Measurements from ENCODE around the gene SHOC2.

The SHOC2 gene

DNA sequence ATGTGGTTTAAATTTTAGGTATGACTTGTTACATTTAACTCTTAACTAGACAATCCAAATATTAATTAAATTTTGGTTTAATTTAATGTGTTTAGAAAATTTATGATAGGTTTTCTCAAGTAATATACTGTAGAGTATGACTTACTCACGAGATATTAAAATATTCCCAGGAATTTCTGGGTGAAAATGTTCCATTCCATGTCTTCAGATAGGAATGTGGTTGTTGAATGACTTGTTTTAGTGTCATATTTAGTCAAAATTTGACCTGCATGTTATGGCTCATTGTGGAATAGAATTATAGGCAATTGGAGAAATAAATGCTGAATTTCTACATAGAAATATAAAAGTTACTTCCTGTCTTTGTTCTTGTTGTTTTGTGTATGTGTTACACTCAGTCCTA lies 46.7 kb downstream of the SHOC2 start:
- Histone ChIP-seq H3K36me3 (ENCODE audit: insufficient read depth, insufficient read length, low read length) (peaks cover 2% of the 10 kb centered on the region), H3K4me3 (ENCODE audit: insufficient read length, low read depth) (no peak overlapping the region), H3K9ac (ENCODE audit: insufficient read length, low read depth) (no peak overlapping the region), H3K27me3 (ENCODE audit: insufficient read depth, insufficient read length) (no peaks in the 10 kb centered on the region), H3K9me3 (ENCODE audit: insufficient read depth, low read length) (no peaks in the 10 kb centered on the region), H3K4me1 (ENCODE audit: insufficient read depth, insufficient read length) (no peaks in the 10 kb centered on the region)
- TF ChIP-seq YY1 (IDR thresholded peaks at IDR 0.05; ENCODE audit: insufficient read depth, insufficient read length) (no peak), ZNF274 (IDR thresholded peaks at IDR 0.05; ENCODE audit: low read depth, low read length) (no peak), SUZ12 (IDR thresholded peaks at IDR 0.05; ENCODE audit: extremely low read depth, insufficient read depth, insufficient read length) (no peak)
- no peak for DNase-seq (ENCODE audit: low read depth, low spot score)

DNA sequence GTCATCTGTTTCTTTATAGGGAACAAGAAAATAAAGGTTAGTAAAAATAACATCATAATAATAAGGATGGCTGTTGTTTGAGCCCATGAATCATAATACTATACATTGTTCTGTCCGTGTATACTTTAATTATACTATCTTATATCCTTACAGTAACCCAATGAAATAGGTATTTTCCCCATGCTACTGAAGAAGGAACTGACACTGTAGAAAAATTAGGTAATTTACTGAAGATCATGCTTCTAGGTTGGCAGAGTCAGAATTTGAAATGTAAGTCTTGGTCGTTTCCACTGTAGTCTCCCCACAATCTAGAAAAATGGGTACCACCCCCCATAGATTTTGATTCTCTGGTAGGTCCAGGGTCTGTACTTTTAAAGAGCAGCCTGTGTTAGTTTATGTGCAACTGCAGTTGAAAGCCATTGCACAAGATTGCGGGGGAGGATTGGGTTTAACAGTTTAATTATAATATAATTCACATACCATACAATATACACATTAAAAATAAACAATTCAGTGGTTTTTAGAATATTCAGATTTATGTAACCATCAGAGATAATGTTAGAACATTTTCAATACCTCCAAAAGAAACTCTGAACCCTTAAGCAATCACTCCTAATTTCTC lies 47.7 kb downstream of the SHOC2 start:
- Histone ChIP-seq H3K27me3 (ENCODE audit: insufficient read depth, insufficient read length) (no peaks in the 10 kb centered on the region), H3K9ac (ENCODE audit: insufficient read length, low read depth) (no peak overlapping the region), H3K4me3 (ENCODE audit: insufficient read length, low read depth) (no peak overlapping the region), H3K4me1 (ENCODE audit: insufficient read depth, insufficient read length) (no peaks in the 10 kb centered on the region), H3K9me3 (ENCODE audit: insufficient read depth, low read length) (no peaks in the 10 kb centered on the region), H3K36me3 (ENCODE audit: insufficient read depth, insufficient read length, low read length) (peaks cover 2% of the 10 kb centered on the region)
- DNase-seq (ENCODE audit: low read depth, low spot score) = no peak
- TF ChIP-seq YY1 (IDR thresholded peaks at IDR 0.05; ENCODE audit: insufficient read depth, insufficient read length) (no peak), ZNF274 (IDR thresholded peaks at IDR 0.05; ENCODE audit: low read depth, low read length) (no peak), SUZ12 (IDR thresholded peaks at IDR 0.05; ENCODE audit: extremely low read depth, insufficient read depth, insufficient read length) (no peak)

GRCh38 chr10:110967645-110968044 lies 48.2 kb downstream of the SHOC2 start:
- no peak for DNase-seq (ENCODE audit: low read depth, low spot score)
- Histone ChIP-seq H3K9ac (ENCODE audit: insufficient read length, low read depth) (no peak overlapping the region), H3K36me3 (ENCODE audit: insufficient read depth, insufficient read length, low read length) (peaks cover 2% of the 10 kb centered on the region), H3K9me3 (ENCODE audit: insufficient read depth, low read length) (no peaks in the 10 kb centered on the region), H3K4me1 (ENCODE audit: insufficient read depth, insufficient read length) (no peaks in the 10 kb centered on the region), H3K27me3 (ENCODE audit: insufficient read depth, insufficient read length) (no peaks in the 10 kb centered on the region), H3K4me3 (ENCODE audit: insufficient read length, low read depth) (no peak overlapping the region)
- no peak for TF ChIP-seq YY1 (IDR thresholded peaks at IDR 0.05; ENCODE audit: insufficient read depth, insufficient read length)
- no peak for TF ChIP-seq ZNF274 (IDR thresholded peaks at IDR 0.05; ENCODE audit: low read depth, low read length)
- no peak for TF ChIP-seq SUZ12 (IDR thresholded peaks at IDR 0.05; ENCODE audit: extremely low read depth, insufficient read depth, insufficient read length)

DNA sequence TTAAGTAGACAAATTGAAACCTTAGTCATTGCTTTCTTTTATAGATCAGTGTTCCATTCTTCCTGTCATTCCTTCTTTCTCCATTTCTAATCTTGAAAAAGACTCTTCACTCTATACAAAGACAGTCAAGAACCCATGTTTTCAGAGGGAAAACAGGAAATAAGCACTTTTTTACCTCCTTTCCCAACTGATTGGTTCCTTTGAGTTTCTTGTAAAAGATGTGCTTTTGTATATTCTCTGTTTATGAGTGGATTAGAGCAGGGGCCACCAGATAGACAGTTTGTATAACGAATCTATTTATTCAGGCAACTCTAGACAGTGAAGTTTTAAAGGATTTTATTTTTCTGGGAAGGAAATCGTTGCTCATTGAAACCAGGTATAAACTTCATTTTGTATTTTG lies 49.8 kb downstream of the SHOC2 start:
- Histone ChIP-seq H3K9me3 (ENCODE audit: insufficient read depth, low read length) (no peaks in the 10 kb centered on the region), H3K9ac (ENCODE audit: insufficient read length, low read depth) (no peak overlapping the region), H3K4me1 (ENCODE audit: insufficient read depth, insufficient read length) (no peaks in the 10 kb centered on the region), H3K4me3 (ENCODE audit: insufficient read length, low read depth) (no peak overlapping the region), H3K27me3 (ENCODE audit: insufficient read depth, insufficient read length) (no peaks in the 10 kb centered on the region), H3K36me3 (ENCODE audit: insufficient read depth, insufficient read length, low read length) (peaks cover 2% of the 10 kb centered on the region)
- TF ChIP-seq ZNF274 (IDR thresholded peaks at IDR 0.05; ENCODE audit: low read depth, low read length) = no peak
- TF ChIP-seq SUZ12 (IDR thresholded peaks at IDR 0.05; ENCODE audit: extremely low read depth, insufficient read depth, insufficient read length) = no peak
- no peak for TF ChIP-seq YY1 (IDR thresholded peaks at IDR 0.05; ENCODE audit: insufficient read depth, insufficient read length)
- no peak for DNase-seq (ENCODE audit: low read depth, low spot score)

DNA sequence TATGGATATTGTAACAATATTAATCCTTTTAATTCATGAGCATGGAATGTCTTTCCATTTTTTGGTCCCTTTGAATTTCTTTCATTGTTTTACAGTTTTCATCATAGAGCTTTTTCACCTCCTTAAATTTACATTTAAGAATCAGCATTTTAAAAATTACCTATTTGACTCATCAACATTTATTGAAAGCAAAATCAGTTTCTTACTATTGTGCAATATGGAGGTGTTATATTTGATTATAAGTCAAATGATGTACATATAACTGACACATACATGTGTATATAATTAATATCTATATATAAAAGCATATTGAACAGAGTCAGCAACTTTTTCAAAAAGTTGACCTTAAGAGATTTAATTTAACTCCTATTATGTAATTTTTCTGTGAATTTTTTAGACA lies 52.2 kb downstream of the SHOC2 start:
- H3K27me3 ChIP-seq (ENCODE audit: insufficient read depth, insufficient read length) = no peaks in the 10 kb centered on the region
- H3K36me3 ChIP-seq (ENCODE audit: insufficient read depth, insufficient read length, low read length) = peaks cover 2% of the 10 kb centered on the region
- no peaks in the 10 kb centered on the region for H3K9me3 ChIP-seq (ENCODE audit: insufficient read depth, low read length)
- no peak for DNase-seq (ENCODE audit: low read depth, low spot score)
- TF ChIP-seq ZNF274 (IDR thresholded peaks at IDR 0.05; ENCODE audit: low read depth, low read length) = no peak
- no peak for TF ChIP-seq YY1 (IDR thresholded peaks at IDR 0.05; ENCODE audit: insufficient read depth, insufficient read length)
- no peak for TF ChIP-seq SUZ12 (IDR thresholded peaks at IDR 0.05; ENCODE audit: extremely low read depth, insufficient read depth, insufficient read length)
- no peaks in the 10 kb centered on the region for H3K4me1 ChIP-seq (ENCODE audit: insufficient read depth, insufficient read length)
- H3K9ac ChIP-seq (ENCODE audit: insufficient read length, low read depth) = no peak overlapping the region
- H3K4me3 ChIP-seq (ENCODE audit: insufficient read length, low read depth) = no peak overlapping the region

GRCh38 chr10:110972231-110973134 lies 53.1 kb downstream of the SHOC2 start:
- H3K4me1 ChIP-seq (ENCODE audit: insufficient read depth, insufficient read length) = no peaks in the 10 kb centered on the region
- H3K27me3 ChIP-seq (ENCODE audit: insufficient read depth, insufficient read length) = no peaks in the 10 kb centered on the region
- H3K36me3 ChIP-seq (ENCODE audit: insufficient read depth, insufficient read length, low read length) = peaks cover 2% of the 10 kb centered on the region
- H3K4me3 ChIP-seq (ENCODE audit: insufficient read length, low read depth) = no peak overlapping the region
- H3K9me3 ChIP-seq (ENCODE audit: insufficient read depth, low read length) = no peaks in the 10 kb centered on the region
- H3K9ac ChIP-seq (ENCODE audit: insufficient read length, low read depth) = no peak overlapping the region
- no peak for DNase-seq (ENCODE audit: low read depth, low spot score)
- no peak for TF ChIP-seq SUZ12 (IDR thresholded peaks at IDR 0.05; ENCODE audit: extremely low read depth, insufficient read depth, insufficient read length)
- TF ChIP-seq YY1 (IDR thresholded peaks at IDR 0.05; ENCODE audit: insufficient read depth, insufficient read length) = no peak
- TF ChIP-seq ZNF274 (IDR thresholded peaks at IDR 0.05; ENCODE audit: low read depth, low read length) = no peak

- Histone ChIP-seq H3K9me3 (ENCODE audit: insufficient read depth, low read length) (no peaks in the 10 kb centered on the region), H3K4me3 (ENCODE audit: insufficient read length, low read depth) (no peak overlapping the region), H3K36me3 (ENCODE audit: insufficient read depth, insufficient read length, low read length) (peaks cover 2% of the 10 kb centered on the region), H3K4me1 (ENCODE audit: insufficient read depth, insufficient read length) (no peaks in the 10 kb centered on the region), H3K9ac (ENCODE audit: insufficient read length, low read depth) (no peak overlapping the region), H3K27me3 (ENCODE audit: insufficient read depth, insufficient read length) (no peaks in the 10 kb centered on the region)
- DNase-seq (ENCODE audit: low read depth, low spot score) = no peak
- TF ChIP-seq SUZ12 (IDR thresholded peaks at IDR 0.05; ENCODE audit: extremely low read depth, insufficient read depth, insufficient read length) (no peak), ZNF274 (IDR thresholded peaks at IDR 0.05; ENCODE audit: low read depth, low read length) (no peak), YY1 (IDR thresholded peaks at IDR 0.05; ENCODE audit: insufficient read depth, insufficient read length) (no peak)
Observed at GRCh38 chr10:110973400-110973799, 54.0 kb downstream of the SHOC2 start.
